K562 treated with DMSO at 1 percent for 4 hours (cell line): ENCODE results near the gene VTCN1. TPM values are rescaled to one million over a fixed set of nuclear protein-coding genes. Genes with fewer than 3 reads are reported as not detected.

Experiments used
- total RNA-seq: library from RNA; unstranded; fragments of 300-600 nt; gene quantifications from 2 replicates; pipeline ENCODE4 v1.2.3, GENCODE V29; 2022; ENCODE audit not compliant: insufficient read depth

The VTCN1 gene, protein sequence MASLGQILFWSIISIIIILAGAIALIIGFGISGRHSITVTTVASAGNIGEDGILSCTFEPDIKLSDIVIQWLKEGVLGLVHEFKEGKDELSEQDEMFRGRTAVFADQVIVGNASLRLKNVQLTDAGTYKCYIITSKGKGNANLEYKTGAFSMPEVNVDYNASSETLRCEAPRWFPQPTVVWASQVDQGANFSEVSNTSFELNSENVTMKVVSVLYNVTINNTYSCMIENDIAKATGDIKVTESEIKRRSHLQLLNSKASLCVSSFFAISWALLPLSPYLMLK
- not detected in 2 replicates for total RNA-seq

DNA sequence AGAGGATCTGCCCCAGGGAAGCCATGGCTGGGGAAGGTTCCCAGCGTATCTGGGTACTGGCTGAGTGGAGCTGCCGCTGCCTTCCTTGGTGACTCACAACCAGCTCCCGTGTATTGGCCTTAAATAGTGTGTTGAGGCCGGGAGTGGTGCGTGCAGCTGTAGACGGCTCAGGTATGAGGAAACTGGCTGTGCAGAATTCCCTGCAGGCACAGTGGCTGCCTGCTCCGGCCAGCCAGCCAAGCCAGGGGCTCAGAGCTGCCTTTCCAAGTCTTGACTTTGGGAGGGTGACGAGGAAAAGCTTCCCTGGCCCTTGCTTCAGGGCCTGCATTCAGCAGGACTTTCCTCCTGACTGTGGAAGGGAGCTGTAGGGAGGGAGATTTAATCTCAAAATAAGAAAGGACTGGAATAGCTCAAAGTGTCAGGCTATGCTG lies at the start of gene VTCN1:
Gene VTCN1, minus strand, starts transcription at position 97 of the 431 bp plus-strand sequence. Its CDS starts 72 bp downstream, at position 25.

DNA sequence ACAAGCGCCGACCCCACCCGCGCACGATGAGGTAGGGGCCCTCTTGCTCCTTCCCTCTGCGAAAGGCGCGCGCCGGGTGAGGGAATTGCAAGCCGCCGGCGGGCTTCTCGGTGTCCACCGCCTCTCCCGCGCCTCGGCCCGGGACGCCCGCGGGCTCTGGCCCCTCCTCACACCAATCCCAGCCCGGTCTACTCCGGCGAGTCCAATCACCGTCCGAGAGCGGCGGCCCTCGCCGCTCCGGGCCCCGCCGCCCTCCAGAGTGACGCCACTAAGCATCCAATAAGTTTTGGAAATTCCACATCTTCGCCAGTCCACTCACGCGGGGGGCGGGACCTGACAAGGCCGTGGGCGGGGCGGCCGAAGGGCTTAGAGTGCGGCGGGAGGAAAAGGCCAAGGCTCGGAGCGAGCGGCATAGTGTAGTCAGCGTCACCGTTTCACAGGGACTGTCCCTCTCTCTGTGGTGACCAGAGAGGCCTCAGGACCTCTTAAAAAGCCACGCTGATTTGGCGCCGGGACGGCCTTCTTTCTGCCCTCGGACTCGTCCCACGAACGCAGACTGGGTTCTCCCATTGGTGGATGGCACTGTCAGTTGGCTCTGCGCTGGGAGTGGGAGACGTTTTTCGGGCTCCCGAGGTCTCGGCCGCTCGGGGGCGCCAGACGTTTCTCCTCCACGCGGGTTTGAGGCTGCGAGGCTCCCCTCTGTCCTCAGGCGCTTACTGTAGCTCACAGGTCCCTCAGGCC lies 89.0 kb downstream of the VTCN1 start, which contains the start of gene TRIM45:
Gene TRIM45, minus strand, starts transcription at position 161 of the 741 bp plus-strand sequence. CDS start 548 bp downstream, outside the sequence.

Other genes with a start within 250 kb of the VTCN1 start
- gene CD101, start 209.2 kb downstream of the VTCN1 start, total RNA-seq: 0.69 and 6.4 TPM in 2 replicates
- 8.9 and 12.2 TPM in 2 replicates for gene TTF2, start 150.6 kb downstream of the VTCN1 start, total RNA-seq
- gene TRIM45, start 89.2 kb downstream of the VTCN1 start, total RNA-seq: 0.80 and 1.0 TPM in 2 replicates
- 11.2 and 17.1 TPM in 2 replicates for gene MAN1A2, start 156.5 kb upstream of the VTCN1 start, total RNA-seq